Nephron progenitor cell (in vitro differentiated cells): ENCODE results near the gene HSPG2.

Experiments
- DNase-seq: peaks from one replicate; pipeline ENCODE4 v3.0.0; 2021
- H3K27ac Mint-ChIP-seq: 2 replicates; pipeline ENCODE4 v1.8.0; 2021; ENCODE audit warnings: mild to moderate bottlenecking, moderate library complexity, mixed read lengths
- H3K27me3 Mint-ChIP-seq: 2 replicates; pipeline ENCODE4 v1.8.0; 2021; ENCODE audit warnings: mild to moderate bottlenecking, low read depth, mixed read lengths; ENCODE audit not compliant: poor library complexity
- H3K36me3 Mint-ChIP-seq: 2 replicates; pipeline ENCODE4 v1.8.0; 2021; ENCODE audit warnings: low read depth, mixed read lengths
- H3K4me1 Mint-ChIP-seq: 2 replicates; pipeline ENCODE4 v1.8.0; 2021; ENCODE audit warnings: mixed read lengths
- H3K4me3 Mint-ChIP-seq: 2 replicates; pipeline ENCODE4 v1.8.0; 2021; ENCODE audit warnings: mild to moderate bottlenecking, moderate library complexity, mixed read lengths
- H3K9me3 Mint-ChIP-seq: 2 replicates; pipeline ENCODE4 v1.8.0; 2021; ENCODE audit warnings: mild to moderate bottlenecking, moderate library complexity, mixed read lengths
- TF ChIP-seq, protein P1 (sequence below): fragments of 200-600 bp; sonication (generic); IDR thresholded peaks from 2 replicates; pipeline ENCODE4 v1.5.0; 2021; ENCODE audit warnings: antibody characterized with exemption

Gene HSPG2

GRCh38 chr1:21956720-21957552 is 19.8 kb upstream of the HSPG2 start:
- DNase-seq = no peak
- peaks cover 48% of the 10 kb centered on the region for H3K4me1 Mint-ChIP-seq
- TF ChIP-seq, protein P1, sequence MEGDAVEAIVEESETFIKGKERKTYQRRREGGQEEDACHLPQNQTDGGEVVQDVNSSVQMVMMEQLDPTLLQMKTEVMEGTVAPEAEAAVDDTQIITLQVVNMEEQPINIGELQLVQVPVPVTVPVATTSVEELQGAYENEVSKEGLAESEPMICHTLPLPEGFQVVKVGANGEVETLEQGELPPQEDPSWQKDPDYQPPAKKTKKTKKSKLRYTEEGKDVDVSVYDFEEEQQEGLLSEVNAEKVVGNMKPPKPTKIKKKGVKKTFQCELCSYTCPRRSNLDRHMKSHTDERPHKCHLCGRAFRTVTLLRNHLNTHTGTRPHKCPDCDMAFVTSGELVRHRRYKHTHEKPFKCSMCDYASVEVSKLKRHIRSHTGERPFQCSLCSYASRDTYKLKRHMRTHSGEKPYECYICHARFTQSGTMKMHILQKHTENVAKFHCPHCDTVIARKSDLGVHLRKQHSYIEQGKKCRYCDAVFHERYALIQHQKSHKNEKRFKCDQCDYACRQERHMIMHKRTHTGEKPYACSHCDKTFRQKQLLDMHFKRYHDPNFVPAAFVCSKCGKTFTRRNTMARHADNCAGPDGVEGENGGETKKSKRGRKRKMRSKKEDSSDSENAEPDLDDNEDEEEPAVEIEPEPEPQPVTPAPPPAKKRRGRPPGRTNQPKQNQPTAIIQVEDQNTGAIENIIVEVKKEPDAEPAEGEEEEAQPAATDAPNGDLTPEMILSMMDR = no peak

DNA sequence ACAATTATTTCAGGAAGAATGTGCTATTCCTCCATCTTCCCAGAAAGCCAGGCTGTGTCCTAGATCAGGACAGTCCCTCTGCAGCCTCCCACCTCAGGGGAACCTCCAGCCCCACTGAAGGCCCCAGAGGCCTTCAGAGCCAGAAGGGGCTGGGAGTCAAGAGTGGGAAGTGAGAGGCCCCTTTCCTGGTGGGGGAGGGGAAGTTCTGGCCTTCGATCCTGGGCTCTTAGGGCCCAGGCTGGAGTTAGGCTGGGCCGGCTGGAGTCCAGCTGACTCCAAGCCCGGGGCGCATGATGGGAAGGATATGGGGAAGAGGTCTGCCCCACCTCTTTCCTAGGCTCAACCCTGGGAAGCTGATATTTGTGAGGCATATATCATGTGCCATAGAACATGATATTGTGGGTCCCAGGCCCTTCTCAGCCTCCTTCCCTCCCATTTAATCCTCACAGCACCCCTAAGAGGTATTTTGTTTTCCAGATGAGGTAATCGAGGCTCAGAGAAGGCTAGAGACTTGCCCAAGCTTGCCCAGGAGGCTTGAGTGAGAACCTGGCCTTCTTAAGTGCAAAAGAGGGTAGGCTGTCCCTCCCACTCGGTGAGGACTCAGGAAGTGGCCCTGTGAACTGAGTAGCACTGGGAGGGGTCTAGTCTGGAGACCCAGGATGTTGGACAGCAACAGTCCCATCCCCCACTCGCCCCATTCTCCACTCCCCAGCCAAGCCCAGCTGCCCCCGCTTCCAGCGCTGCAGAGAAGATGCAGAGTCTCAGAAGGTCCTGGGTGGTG is 18.6 kb upstream of the HSPG2 start:
- Mint-ChIP-seq H3K27me3 (no peaks in the 10 kb centered on the region), H3K4me1 (peaks cover 48% of the 10 kb centered on the region), H3K36me3 (no peaks in the 10 kb centered on the region), H3K9me3 (no peaks in the 10 kb centered on the region), H3K4me3 (no peak overlapping the region), H3K27ac (no peak overlapping the region)
- TF ChIP-seq, protein P1 = no peak
- DNase-seq = no peak

More at GRCh38 chr1:21956720-21957552, 19.8 kb upstream of the HSPG2 start:
- no peaks in the 10 kb centered on the region for H3K36me3 Mint-ChIP-seq
- no peaks in the 10 kb centered on the region for H3K27me3 Mint-ChIP-seq
- no peaks in the 10 kb centered on the region for H3K9me3 Mint-ChIP-seq
- H3K4me3 Mint-ChIP-seq = no peak overlapping the region
- no peak overlapping the region for H3K27ac Mint-ChIP-seq

DNA sequence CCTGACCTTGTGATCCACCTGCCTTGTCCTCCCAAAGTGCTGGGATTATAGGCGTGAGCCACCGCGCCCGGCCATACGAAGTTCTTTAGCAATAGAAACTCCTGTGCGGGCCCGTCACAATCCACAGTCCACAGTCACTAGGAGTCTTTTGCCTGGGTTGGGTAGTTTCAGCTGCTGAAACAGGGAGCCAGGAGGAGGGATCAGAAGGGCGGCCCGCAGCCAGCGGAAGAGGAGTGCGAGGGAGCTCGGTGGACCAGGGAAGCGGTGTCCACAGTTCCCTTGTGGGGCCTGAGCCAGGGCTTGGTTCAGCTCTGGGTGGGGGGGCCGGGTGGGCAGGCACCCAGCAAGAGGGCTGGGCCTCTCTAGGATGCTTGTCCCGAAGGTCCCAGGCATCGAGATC is 17.9 kb upstream of the HSPG2 start:
- Mint-ChIP-seq H3K4me1 (peaks cover 48% of the 10 kb centered on the region), H3K36me3 (no peaks in the 10 kb centered on the region), H3K4me3 (no peak overlapping the region), H3K27ac (no peak overlapping the region), H3K27me3 (peaks cover 3% of the 10 kb centered on the region), H3K9me3 (no peaks in the 10 kb centered on the region)
- TF ChIP-seq, protein P1 = no peak
- DNase-seq = no peak

GRCh38 chr1:21952786-21953520 is 15.8 kb upstream of the HSPG2 start:
- peaks cover 3% of the 10 kb centered on the region for H3K27me3 Mint-ChIP-seq
- TF ChIP-seq, protein P1 = no peak
- H3K36me3 Mint-ChIP-seq = no peaks in the 10 kb centered on the region
- no peaks in the 10 kb centered on the region for H3K9me3 Mint-ChIP-seq
- DNase-seq = no peak
- H3K4me1 Mint-ChIP-seq = peaks cover 42% of the 10 kb centered on the region
- no peak overlapping the region for H3K27ac Mint-ChIP-seq
- H3K4me3 Mint-ChIP-seq = no peak overlapping the region

GRCh38 chr1:21951226-21951870 is 14.2 kb upstream of the HSPG2 start:
- no peaks in the 10 kb centered on the region for H3K36me3 Mint-ChIP-seq
- TF ChIP-seq, protein P1 = no peak
- H3K27ac Mint-ChIP-seq = no peak overlapping the region
- DNase-seq = no peak
- H3K9me3 Mint-ChIP-seq = no peaks in the 10 kb centered on the region
- no peak overlapping the region for H3K4me3 Mint-ChIP-seq
- H3K27me3 Mint-ChIP-seq = peaks cover 3% of the 10 kb centered on the region
- peaks cover 33% of the 10 kb centered on the region for H3K4me1 Mint-ChIP-seq
